Skeletal muscle satellite cell (primary cell): ENCODE measurements around the gene PHF14.
"Not testable (repeated sequence)": the region's sequence is repeated elsewhere in the genome, so short reads cannot be mapped to it uniquely, and the experiment has no call there.

Experiments
- H3K27me3 ChIP-seq: 2 replicates; pipeline ENCODE4 v1.7.0; 2013; ENCODE audit warnings: low read length; ENCODE audit not compliant: control insufficient read depth, insufficient read depth
- H3K36me3 ChIP-seq: 2 replicates; pipeline ENCODE4 v1.7.0; 2013; ENCODE audit warnings: mild to moderate bottlenecking, control low read depth, low read length; ENCODE audit not compliant: insufficient read depth
- H3K4me1 ChIP-seq: 2 replicates; pipeline ENCODE4 v1.7.0; 2013; ENCODE audit warnings: low read length; ENCODE audit not compliant: control insufficient read depth, insufficient read depth
- H3K4me2 ChIP-seq: 2 replicates; pipeline ENCODE4 v1.7.0; 2013; ENCODE audit warnings: mild to moderate bottlenecking, low read length
- H3K4me3 ChIP-seq: 2 replicates; pipeline ENCODE4 v1.7.0; 2013; ENCODE audit warnings: low read length
- H3K9ac ChIP-seq: 2 replicates; pipeline ENCODE4 v1.7.0; 2013; ENCODE audit warnings: mild to moderate bottlenecking, low read depth, low read length, moderate library complexity
- H3K9me3 ChIP-seq: replicated peaks from 2 replicates; pipeline ENCODE4 v1.7.0; 2013; ENCODE audit warnings: mild to moderate bottlenecking, control low read depth, low read length

The PHF14 gene

GRCh38 chr7:10995482-10996166 is 22.0 kb downstream of the PHF14 start:
- H3K27me3 ChIP-seq, H3K9ac ChIP-seq, H3K4me2 ChIP-seq, H3K4me1 ChIP-seq, H3K36me3 ChIP-seq, H3K9me3 ChIP-seq, H3K4me3 ChIP-seq: not testable (repeated sequence)

GRCh38 chr7:10998996-10999757 is 25.5 kb downstream of the PHF14 start:
- Histone ChIP-seq H3K36me3 (no peaks in the 10 kb centered on the region), H3K9ac (no peak overlapping the region), H3K4me2 (no peak overlapping the region), H3K4me3 (no peak overlapping the region), H3K4me1 (no peaks in the 10 kb centered on the region), H3K9me3 (no peaks in the 10 kb centered on the region), H3K27me3 (no peaks in the 10 kb centered on the region)

GRCh38 chr7:11005202-11005601 is 31.5 kb downstream of the PHF14 start:
- no peaks in the 10 kb centered on the region for H3K9me3 ChIP-seq
- H3K9ac ChIP-seq: no peak overlapping the region
- H3K4me3 ChIP-seq: no peak overlapping the region
- no peak overlapping the region for H3K4me2 ChIP-seq
- no peaks in the 10 kb centered on the region for H3K36me3 ChIP-seq
- H3K27me3 ChIP-seq: no peaks in the 10 kb centered on the region
- H3K4me1 ChIP-seq: no peaks in the 10 kb centered on the region

- Histone ChIP-seq H3K36me3 (no peaks in the 10 kb centered on the region), H3K4me2 (no peak overlapping the region), H3K27me3 (no peaks in the 10 kb centered on the region), H3K4me1 (no peaks in the 10 kb centered on the region), H3K9ac (no peak overlapping the region), H3K9me3 (no peaks in the 10 kb centered on the region), H3K4me3 (no peak overlapping the region)
Observed at GRCh38 chr7:11006291-11006690, 32.6 kb downstream of the PHF14 start.

GRCh38 chr7:11009631-11010030 is 36.0 kb downstream of the PHF14 start:
- Histone ChIP-seq H3K4me3 (no peak overlapping the region), H3K4me2 (no peak overlapping the region), H3K4me1 (no peaks in the 10 kb centered on the region), H3K36me3 (peaks cover 4% of the 10 kb centered on the region), H3K9me3 (no peaks in the 10 kb centered on the region), H3K9ac (no peak overlapping the region), H3K27me3 (no peaks in the 10 kb centered on the region)

- H3K36me3 ChIP-seq: peaks cover 14% of the 10 kb centered on the region
- H3K4me1 ChIP-seq: no peaks in the 10 kb centered on the region
- H3K9ac ChIP-seq: no peak overlapping the region
- H3K4me3 ChIP-seq: no peak overlapping the region
- no peaks in the 10 kb centered on the region for H3K9me3 ChIP-seq
- no peak overlapping the region for H3K4me2 ChIP-seq
- H3K27me3 ChIP-seq: no peaks in the 10 kb centered on the region
Observed at GRCh38 chr7:11021468-11021867, 47.8 kb downstream of the PHF14 start.

- Histone ChIP-seq H3K4me1 (no peaks in the 10 kb centered on the region), H3K9ac (no peak overlapping the region), H3K4me2 (no peak overlapping the region), H3K36me3 (peaks cover 14% of the 10 kb centered on the region), H3K9me3 (no peaks in the 10 kb centered on the region), H3K27me3 (no peaks in the 10 kb centered on the region), H3K4me3 (no peak overlapping the region)
Observed at GRCh38 chr7:11026452-11027359, 53.0 kb downstream of the PHF14 start.

- Histone ChIP-seq H3K9ac (no peak overlapping the region), H3K27me3 (no peaks in the 10 kb centered on the region), H3K9me3 (no peaks in the 10 kb centered on the region), H3K4me1 (no peaks in the 10 kb centered on the region), H3K4me3 (no peak overlapping the region), H3K4me2 (no peak overlapping the region), H3K36me3 (peaks cover 14% of the 10 kb centered on the region)
Observed at GRCh38 chr7:11035661-11036060, 62.0 kb downstream of the PHF14 start.

GRCh38 chr7:11039974-11040373 is 66.3 kb downstream of the PHF14 start:
- H3K36me3 ChIP-seq: peaks cover 14% of the 10 kb centered on the region
- H3K9ac ChIP-seq: no peak overlapping the region
- H3K4me3 ChIP-seq: no peak overlapping the region
- no peak overlapping the region for H3K4me2 ChIP-seq
- H3K27me3 ChIP-seq: no peaks in the 10 kb centered on the region
- H3K9me3 ChIP-seq: no peaks in the 10 kb centered on the region
- no peaks in the 10 kb centered on the region for H3K4me1 ChIP-seq

- Histone ChIP-seq H3K27me3 (no peaks in the 10 kb centered on the region), H3K4me1 (no peaks in the 10 kb centered on the region), H3K9ac (no peak overlapping the region), H3K36me3 (peaks cover 5% of the 10 kb centered on the region), H3K4me3 (no peak overlapping the region), H3K9me3 (no peaks in the 10 kb centered on the region), H3K4me2 (no peak overlapping the region)
Observed at GRCh38 chr7:11054033-11054432, 80.4 kb downstream of the PHF14 start.

- Histone ChIP-seq H3K9ac (no peak overlapping the region), H3K36me3 (peaks cover 9% of the 10 kb centered on the region), H3K4me1 (no peaks in the 10 kb centered on the region), H3K4me3 (no peak overlapping the region), H3K9me3 (no peaks in the 10 kb centered on the region), H3K4me2 (no peak overlapping the region), H3K27me3 (no peaks in the 10 kb centered on the region)
Observed at GRCh38 chr7:11060893-11061292, 87.2 kb downstream of the PHF14 start.
